IMR-90 (cell line): ENCODE measurements around the gene OST4. TPM values are rescaled to one million over a fixed set of nuclear protein-coding genes. Genes with fewer than 3 reads are reported as not detected.

Experiments used
- ATAC-seq: fragments of 200-7000 bp; cut with Tn5 transposase; 2 replicates; pipeline ENCODE4 v1.9.1; 2020; ENCODE audit warnings: low read depth, mild to moderate bottlenecking, moderate library complexity
- BruUV-seq: library from RNA; stranded (reverse); fragments of 400-500 nt; replicated peaks from 2 replicates; lab custom pipeline; 2021; lab: Mats Ljungman, UMichigan
- CTCF ChIA-PET: fragments of 300-600 bp; formaldehyde crosslinking; extraction: SDS; loops from one replicate; lab custom pipeline; 2021; ENCODE audit warnings: antibody characterized with exemption; lab: Yijun Ruan, JAX
- POLR2A ChIA-PET: fragments of 300-600 bp; sonication (Branson Sonifier 250); formaldehyde crosslinking; loops from one replicate; lab custom pipeline; 2022; ENCODE audit warnings: antibody characterized with exemption; ENCODE audit not compliant: unreplicated experiment; lab: Charles Lee
- DNase-seq: peaks from one replicate; pipeline ENCODE4 v3.0.0; 2013
- H2AFZ ChIP-seq: replicated peaks from 2 replicates; pipeline ENCODE3; 2013; ENCODE audit warnings: low read length, mild to moderate bottlenecking; ENCODE audit not compliant: poor library complexity
- H2AK5ac ChIP-seq: 2 replicates; pipeline ENCODE4 v1.6.1; 2013; ENCODE audit warnings: low read depth, low read length, inconsistent platforms
- H2AK9ac ChIP-seq: replicated peaks from 2 replicates; pipeline ENCODE3; 2013; ENCODE audit warnings: mild to moderate bottlenecking, low read depth, low read length, moderate library complexity; ENCODE audit not compliant: poor library complexity
- H2BK120ac ChIP-seq: 2 replicates; pipeline ENCODE4 v1.6.1; 2013; ENCODE audit warnings: low read depth, low read length, inconsistent platforms
- H2BK15ac ChIP-seq: 3 replicates; pipeline ENCODE4 v1.6.1; 2013; ENCODE audit warnings: low read depth, low read length, inconsistent platforms
- H2BK20ac ChIP-seq: 2 replicates; pipeline ENCODE4 v1.6.1; 2013; ENCODE audit warnings: low read depth, mild to moderate bottlenecking, inconsistent platforms, low read length, moderate library complexity
- H2BK5ac ChIP-seq: 2 replicates; pipeline ENCODE4 v1.6.1; 2013; ENCODE audit warnings: mild to moderate bottlenecking, low read depth, low read length, inconsistent platforms; ENCODE audit not compliant: poor library complexity, severe bottlenecking
- H3K14ac ChIP-seq: replicated peaks from 2 replicates; pipeline ENCODE4 v1.6.1; 2013; ENCODE audit warnings: low read depth, low read length, inconsistent platforms
- H3K18ac ChIP-seq: 2 replicates; pipeline ENCODE4 v1.6.1; 2013; ENCODE audit warnings: low read depth, low read length, control low read depth
- H3K23ac ChIP-seq: 2 replicates; pipeline ENCODE4 v1.6.1; 2013; ENCODE audit warnings: low read depth, low read length, inconsistent platforms
- H3K27ac ChIP-seq: 2 replicates; pipeline ENCODE4 v1.5.1; 2013; ENCODE audit warnings: mild to moderate bottlenecking, control low read depth, low read length; ENCODE audit not compliant: insufficient read depth
- H3K27me3 ChIP-seq: 2 replicates; pipeline ENCODE4 v1.6.1; 2013; ENCODE audit warnings: low read length; ENCODE audit not compliant: control insufficient read depth, insufficient read depth
- H3K36me3 ChIP-seq: 2 replicates; pipeline ENCODE4 v1.6.1; 2013; ENCODE audit warnings: low read length, mixed read lengths; ENCODE audit not compliant: control insufficient read depth, insufficient read depth
- H3K4ac ChIP-seq: 2 replicates; pipeline ENCODE4 v1.6.1; 2013; ENCODE audit warnings: low read depth, low read length, inconsistent platforms
- H3K4me1 ChIP-seq: 2 replicates; pipeline ENCODE4 v1.6.1; 2013; ENCODE audit warnings: low read length, mixed read lengths; ENCODE audit not compliant: control insufficient read depth, insufficient read depth
- H3K4me2 ChIP-seq: 2 replicates; pipeline ENCODE4 v1.6.1; 2013; ENCODE audit warnings: low read depth, mild to moderate bottlenecking, control low read depth, low read length, moderate library complexity
- H3K4me3 ChIP-seq: 2 replicates; pipeline ENCODE4 v1.5.1; 2013; ENCODE audit warnings: low read depth, mild to moderate bottlenecking, control low read depth, low read length, moderate library complexity; ENCODE audit not compliant: insufficient read depth
- H3K56ac ChIP-seq: 2 replicates; pipeline ENCODE4 v1.6.1; 2013; ENCODE audit warnings: low read length, inconsistent platforms; ENCODE audit not compliant: insufficient read depth; ENCODE audit errors: extremely low read depth
- H3K79me1 ChIP-seq, 2 experiments: 2 replicates each; pipeline ENCODE4 v1.6.1; 2013; ENCODE audit warnings: low read length in 2 of 2, inconsistent platforms in 1 of 2, low read depth in 1 of 2
- H3K9ac ChIP-seq: 2 replicates; pipeline ENCODE4 v1.6.1; 2013; ENCODE audit warnings: low read depth, low read length, control low read depth
- H3K9me1 ChIP-seq: 2 replicates; pipeline ENCODE4 v1.6.1; 2013; ENCODE audit warnings: low read length, inconsistent platforms; ENCODE audit not compliant: insufficient read depth
- H3K9me3 ChIP-seq: 2 replicates; pipeline ENCODE4 v1.6.1; 2013; ENCODE audit warnings: low read length; ENCODE audit not compliant: control insufficient read depth, insufficient read depth
- H4K20me1 ChIP-seq: 2 replicates; pipeline ENCODE4 v1.6.1; 2013; ENCODE audit warnings: low read length, inconsistent platforms; ENCODE audit not compliant: insufficient read depth
- H4K5ac ChIP-seq: 2 replicates; pipeline ENCODE4 v1.6.1; 2013; ENCODE audit warnings: mild to moderate bottlenecking, low read depth, low read length, control low read depth
- H4K8ac ChIP-seq, 2 experiments: 2 replicates each; pipeline ENCODE4 v1.6.1; 2013; ENCODE audit warnings: low read depth in 2 of 2, low read length in 2 of 2, control low read depth in 1 of 2, inconsistent platforms in 1 of 2
- H4K91ac ChIP-seq: 2 replicates; pipeline ENCODE4 v1.6.1; 2013; ENCODE audit warnings: low read depth, low read length, inconsistent platforms; ENCODE audit not compliant: insufficient read depth
- MAFK ChIP-seq: IDR thresholded peaks from 2 replicates; pipeline ENCODE4 v1.6.1; 2012; ENCODE audit warnings: low read depth, low read length, improper control_type of control experiment
- MAZ ChIP-seq: IDR thresholded peaks from 2 replicates; pipeline ENCODE4 v1.6.1; 2012; ENCODE audit warnings: low read depth, mild to moderate bottlenecking, low read length, improper control_type of control experiment, moderate library complexity, borderline replicate concordance
- MXI1 ChIP-seq: IDR thresholded peaks from 2 replicates; pipeline ENCODE4 v1.6.1; 2012; ENCODE audit warnings: low read depth, mild to moderate bottlenecking, low read length, moderate library complexity, borderline replicate concordance
- NFE2L2 ChIP-seq: fragments of 150-350 bp; IDR thresholded peaks from 2 replicates; pipeline ENCODE4 v1.6.1; 2016; ENCODE audit warnings: low read depth, mild to moderate bottlenecking, low read length
- RAD21 ChIP-seq: IDR thresholded peaks from 2 replicates; pipeline ENCODE4 v1.6.1; 2012; ENCODE audit warnings: low read length, improper control_type of control experiment
- RCOR1 ChIP-seq: IDR thresholded peaks from 2 replicates; pipeline ENCODE4 v1.6.1; 2012; ENCODE audit warnings: mild to moderate bottlenecking, low read length, improper control_type of control experiment; ENCODE audit not compliant: insufficient replicate concordance
- RFX5 ChIP-seq: IDR thresholded peaks from 2 replicates; pipeline ENCODE4 v1.8.0; 2012; ENCODE audit warnings: low read depth, mild to moderate bottlenecking, low read length, moderate library complexity
- WGBS, 2 experiments: methylation state at CpG; one replicate each; pipeline versions ENCODE4 v1.1.5 to v1.1.7; 2013; ENCODE audit warnings: missing lambda C conversion rate in 2 of 2; ENCODE audit not compliant: insufficient read length in 1 of 2; ENCODE audit errors: extremely low coverage in 2 of 2; 5-methylcytosine and 5-hydroxymethylcytosine counted together
- dilution Hi-C: fragments of 300-500 bp; cut with HindIII; formaldehyde crosslinking; loops from one replicate; pipeline ENCODE4 v1.14.3; 2018; ENCODE audit warnings: low sequenced_read_pairs; ENCODE audit not compliant: unreplicated experiment
- in situ Hi-C: fragments of 300-500 bp; cut with MboI; formaldehyde crosslinking; loops from 3 replicates; pipeline ENCODE4 v1.14.3; 2019; ENCODE audit warnings: low sequenced_read_pairs, inconsistent platforms, mixed read lengths
- intact Hi-C: fragments of 100-400 bp; cut with micrococcal nuclease; formaldehyde crosslinking; loops from 2 replicates; pipeline ENCODE4 v1.10.0; 2022
- polyA plus RNA-seq, 3 experiments: library from polyadenylated mRNA; depleted of rRNA; stranded (reverse); fragments of >200 nt; gene quantifications; 2 replicates each; pipeline ENCODE4 v1.2.3, GENCODE V29; 2012; ENCODE audit warnings: low replicate concordance in 1 of 3
- total RNA-seq: library from RNA; depleted of rRNA; stranded (reverse); fragments of >200 nt; gene quantifications from 2 replicates; pipeline ENCODE4 v1.2.3, GENCODE V29; 2012
- TF ChIP-seq, protein P1 (sequence below): fragments of 150-350 bp; IDR thresholded peaks from 2 replicates; pipeline ENCODE4 v1.6.1; 2016; ENCODE audit warnings: low read depth, mild to moderate bottlenecking, low read length, moderate library complexity, borderline replicate concordance

Gene OST4
- total and polyA plus RNA-seq, 2 of the 4 experiments (the other 2 are of a cell fraction), result 386 to 806 TPM

- 13% methylated on average over 8 of the region's 14 CpGs; no CpG with 5 or more reads in 1 of the 2 experiments for WGBS, 2 experiments
These were observed 46.6 kb upstream of the OST4 start for GRCh38 chr2:27117995-27118524.

More at GRCh38 chr2:27117995-27118524, 46.6 kb upstream of the OST4 start:
- H3K4me3 ChIP-seq, result peak overlapping the region; percentile 42; the same call in 1 of the 2 replicates
- in situ Hi-C loops, result no loop called here
- H3K79me1 ChIP-seq, result no peaks in the 10 kb centered on the region
- dilution Hi-C loops, result no loop called here
- H3K36me3 ChIP-seq, result no peaks in the 10 kb centered on the region
- no peak overlapping the region for H2AK5ac ChIP-seq
- no peaks in the 10 kb centered on the region; the same call in 1 of the 2 replicates for H4K20me1 ChIP-seq
- H3K23ac ChIP-seq, result no peak overlapping the region
- peaks cover 69% of the 10 kb centered on the region for H3K27me3 ChIP-seq
- peak overlapping the region; percentile 15 for H2AK9ac ChIP-seq
- POLR2A ChIA-PET, result no interaction called here
- H3K9ac ChIP-seq, result no peak overlapping the region
- no peak overlapping the region for H3K27ac ChIP-seq
- H3K4me2 ChIP-seq, result peak overlapping the region; percentile 87; the same call in 1 of the 2 replicates
- TF ChIP-seq RFX5 (no peak), NFE2L2 (no peak), MAFK (no peak), MAZ (no peak), RCOR1 (no peak), MXI1 (no peak), RAD21 (no peak)
- TF ChIP-seq, protein P1, sequence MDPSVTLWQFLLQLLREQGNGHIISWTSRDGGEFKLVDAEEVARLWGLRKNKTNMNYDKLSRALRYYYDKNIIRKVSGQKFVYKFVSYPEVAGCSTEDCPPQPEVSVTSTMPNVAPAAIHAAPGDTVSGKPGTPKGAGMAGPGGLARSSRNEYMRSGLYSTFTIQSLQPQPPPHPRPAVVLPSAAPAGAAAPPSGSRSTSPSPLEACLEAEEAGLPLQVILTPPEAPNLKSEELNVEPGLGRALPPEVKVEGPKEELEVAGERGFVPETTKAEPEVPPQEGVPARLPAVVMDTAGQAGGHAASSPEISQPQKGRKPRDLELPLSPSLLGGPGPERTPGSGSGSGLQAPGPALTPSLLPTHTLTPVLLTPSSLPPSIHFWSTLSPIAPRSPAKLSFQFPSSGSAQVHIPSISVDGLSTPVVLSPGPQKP, result no peak
- no peak overlapping the region for H4K8ac ChIP-seq
- no peak overlapping the region for H2BK5ac ChIP-seq
- no peaks in the 10 kb centered on the region; the same call in 1 of the 2 replicates for H3K9me1 ChIP-seq
- DNase-seq (no peak), ATAC-seq (no peak)
- CTCF ChIA-PET, result no interaction called here
- no peak overlapping the region for H2BK20ac ChIP-seq
- peaks cover 5% of the 10 kb centered on the region for H3K4me1 ChIP-seq
- H3K4ac ChIP-seq, result no peak overlapping the region
- H2AFZ ChIP-seq, result peak overlapping the region; percentile 85
- no peak overlapping the region for H3K18ac ChIP-seq
- H3K9me3 ChIP-seq, result peaks cover 6% of the 10 kb centered on the region; the same call in 1 of the 2 replicates
- H4K5ac ChIP-seq, result no peak overlapping the region
- no peak overlapping the region for H2BK15ac ChIP-seq
- no peak overlapping the region for H2BK120ac ChIP-seq
- H3K14ac ChIP-seq, result no peak overlapping the region
- no peak overlapping the region for H4K91ac ChIP-seq
- no TSS peak for BruUV-seq
- H3K56ac ChIP-seq, result no peak overlapping the region
- intact Hi-C loops, result no loop called here
